ENCODE results near the gene PDLIM7.
A peak's percentile ranks its signal among the peaks of the same experiment; 100 is the strongest.

Gene PDLIM7

DNA sequence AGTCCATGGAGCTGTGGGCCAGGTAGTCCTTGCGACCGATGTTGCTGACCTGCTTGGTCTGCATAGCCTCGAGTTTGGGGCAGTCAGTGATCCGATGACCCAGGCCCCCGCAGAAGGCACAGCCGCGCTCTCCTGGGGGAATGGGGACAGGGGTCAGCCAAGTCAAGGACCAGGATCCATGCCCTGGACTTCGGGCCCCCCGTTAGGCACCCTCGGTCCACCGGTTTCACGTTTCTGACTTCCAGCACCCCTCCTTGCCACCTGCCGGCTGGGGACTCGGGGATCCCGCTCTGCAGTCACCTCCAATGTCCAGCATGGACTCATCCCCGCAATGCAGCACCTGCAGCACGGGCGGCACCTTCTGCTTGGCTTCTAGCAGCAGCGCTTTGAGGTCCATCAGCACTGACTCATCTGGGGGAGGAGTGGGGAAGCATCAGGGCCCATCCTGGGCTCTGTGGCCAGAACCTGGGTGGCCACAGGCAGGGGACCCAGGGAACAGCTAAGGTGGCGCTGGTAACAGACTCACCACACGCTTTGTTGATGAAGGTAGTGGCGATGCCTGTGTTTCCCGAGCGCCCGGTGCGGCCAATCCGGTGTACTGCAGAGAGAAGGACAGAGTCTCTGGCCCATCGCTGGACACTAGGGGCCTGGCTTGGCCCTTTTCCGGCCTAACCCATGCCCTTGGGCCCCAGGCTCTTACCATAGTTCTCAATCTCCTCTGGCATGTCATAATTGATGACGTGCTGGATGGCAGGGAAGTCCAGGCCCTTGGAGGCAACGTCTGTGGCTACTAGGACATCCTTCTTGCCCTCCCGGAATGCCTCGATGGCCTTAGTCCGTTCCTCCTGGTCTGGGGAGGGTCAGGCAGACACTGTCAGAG is 14.6 kb upstream of the PDLIM7 start:
- H3K36me3 ChIP-seq (ENCODE audit: control insufficient read depth, insufficient read depth, low read length, severe bottlenecking) = peaks cover 58% of the 10 kb centered on the region
- no peaks in the 10 kb centered on the region for H3K9me3 ChIP-seq (ENCODE audit: control insufficient read depth, low read length)
- peaks cover 18% of the 10 kb centered on the region for H3K4me1 ChIP-seq (ENCODE audit: control insufficient read depth, insufficient read depth, low read length)
- no peak for DNase-seq (ENCODE audit: low read depth)
- no peak overlapping the region for H3K4me3 ChIP-seq (ENCODE audit: low read length)
- no peak overlapping the region for H3K9ac ChIP-seq (ENCODE audit: low read length)
- H3K27me3 ChIP-seq (replicated peaks; ENCODE audit: control insufficient read depth, insufficient read depth, low read length) = no peaks in the 10 kb centered on the region

DNA sequence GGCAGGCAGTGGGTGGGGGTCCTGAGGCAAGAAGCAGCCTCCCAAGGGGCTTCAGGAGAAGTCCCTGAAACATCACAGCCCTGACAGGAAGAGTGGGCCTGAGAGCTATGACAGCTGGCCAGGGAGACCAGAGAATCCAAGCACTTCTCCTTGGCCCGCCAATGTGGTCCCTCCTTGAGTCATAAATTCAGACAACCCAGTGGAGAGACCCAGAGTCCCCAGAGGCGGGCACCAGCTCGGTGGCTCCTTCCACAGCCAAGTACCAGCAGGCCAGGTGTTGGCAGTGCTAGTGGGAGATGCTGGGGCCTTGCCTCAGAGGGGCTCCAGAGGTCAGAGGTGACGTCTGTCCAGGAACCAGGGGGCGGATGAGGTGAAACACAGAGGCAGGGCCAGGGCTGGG is 13.8 kb upstream of the PDLIM7 start:
- no peak overlapping the region for H3K4me3 ChIP-seq (ENCODE audit: low read length)
- no peak for DNase-seq (ENCODE audit: low read depth)
- peaks cover 17% of the 10 kb centered on the region for H3K4me1 ChIP-seq (ENCODE audit: control insufficient read depth, insufficient read depth, low read length)
- H3K9ac ChIP-seq (ENCODE audit: low read length) = no peak overlapping the region
- peaks cover 58% of the 10 kb centered on the region for H3K36me3 ChIP-seq (ENCODE audit: control insufficient read depth, insufficient read depth, low read length, severe bottlenecking)
- H3K9me3 ChIP-seq (ENCODE audit: control insufficient read depth, low read length) = no peaks in the 10 kb centered on the region
- H3K27me3 ChIP-seq (replicated peaks; ENCODE audit: control insufficient read depth, insufficient read depth, low read length) = no peaks in the 10 kb centered on the region

DNA sequence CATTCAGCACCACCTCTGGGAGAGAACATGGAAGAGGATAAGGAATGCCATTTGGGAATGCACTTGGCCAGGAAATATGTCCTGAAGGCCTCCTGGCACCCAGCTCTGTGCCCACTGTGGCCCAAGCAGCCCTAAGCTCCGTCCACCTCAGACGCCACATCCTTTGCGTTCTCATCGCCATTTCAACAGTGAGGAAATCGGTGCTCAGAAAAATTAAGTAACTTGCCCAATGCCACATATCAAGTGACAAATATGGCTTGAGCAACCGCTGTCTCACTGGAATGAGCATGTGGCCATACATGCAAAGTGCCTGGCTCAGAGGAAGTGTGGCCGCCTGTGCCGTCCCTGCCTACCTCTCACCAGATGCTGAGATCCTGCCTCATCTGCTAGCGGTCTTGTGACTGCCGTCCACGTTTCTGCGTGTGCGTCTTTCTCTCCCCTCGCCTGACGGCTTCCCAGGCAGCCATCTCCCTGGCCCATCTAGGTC is 13.2 kb upstream of the PDLIM7 start:
- Histone ChIP-seq H3K4me1 (ENCODE audit: control insufficient read depth, insufficient read depth, low read length) (peaks cover 12% of the 10 kb centered on the region), H3K36me3 (ENCODE audit: control insufficient read depth, insufficient read depth, low read length, severe bottlenecking) (peaks cover 55% of the 10 kb centered on the region), H3K9me3 (ENCODE audit: control insufficient read depth, low read length) (no peaks in the 10 kb centered on the region), H3K27me3 (replicated peaks; ENCODE audit: control insufficient read depth, insufficient read depth, low read length) (no peaks in the 10 kb centered on the region), H3K9ac (ENCODE audit: low read length) (no peak overlapping the region), H3K4me3 (ENCODE audit: low read length) (no peak overlapping the region)
- no peak for DNase-seq (ENCODE audit: low read depth)

- DNase-seq (ENCODE audit: low read depth) = no peak
- Histone ChIP-seq H3K4me3 (ENCODE audit: low read length) (no peak overlapping the region), H3K4me1 (ENCODE audit: control insufficient read depth, insufficient read depth, low read length) (peaks cover 6% of the 10 kb centered on the region), H3K9me3 (ENCODE audit: control insufficient read depth, low read length) (no peaks in the 10 kb centered on the region), H3K36me3 (ENCODE audit: control insufficient read depth, insufficient read depth, low read length, severe bottlenecking) (peaks cover 50% of the 10 kb centered on the region), H3K9ac (ENCODE audit: low read length) (no peak overlapping the region), H3K27me3 (replicated peaks; ENCODE audit: control insufficient read depth, insufficient read depth, low read length) (no peaks in the 10 kb centered on the region)
Observed at GRCh38 chr5:177509991-177510566, 12.7 kb upstream of the PDLIM7 start.

DNA sequence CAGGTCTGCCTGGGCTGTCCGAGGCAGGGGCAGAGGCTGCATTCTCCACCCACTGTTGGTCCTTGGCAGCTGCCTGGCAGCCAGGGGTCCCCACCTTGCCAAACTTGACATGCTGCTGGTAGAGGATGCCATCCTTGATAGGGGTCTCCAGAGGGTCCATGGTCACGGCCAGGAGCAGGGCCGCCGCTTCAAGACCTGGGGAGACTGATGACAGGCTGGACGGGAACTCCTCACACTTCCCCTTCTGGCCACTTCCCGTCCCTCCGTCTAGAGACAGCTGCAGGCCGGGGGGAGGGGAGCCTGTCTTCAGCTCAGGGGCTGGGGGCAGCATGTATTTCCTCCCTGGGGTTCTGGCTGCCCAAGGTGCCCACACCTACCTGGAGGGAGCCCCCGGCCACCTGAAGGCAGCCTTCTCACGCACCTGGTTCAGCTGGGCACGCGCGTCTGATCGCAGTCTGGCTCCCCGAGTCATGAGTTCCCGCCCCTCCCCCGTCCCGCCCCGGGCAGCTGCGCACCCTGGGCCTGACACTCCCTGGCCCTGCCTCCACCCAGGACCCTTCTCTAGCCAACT is 12.1 kb upstream of the PDLIM7 start, which contains the start of gene DOK3:
Gene DOK3 (minus strand): TSS at position 446 of the 571 bp plus-strand sequence. CDS start 286 bp downstream, at position 160.
- Histone ChIP-seq H3K4me3 (ENCODE audit: low read length) (no peak within 1 kb of the TSS), H3K9ac (ENCODE audit: low read length) (no peak within 1 kb of the TSS), H3K27me3 (replicated peaks; ENCODE audit: control insufficient read depth, insufficient read depth, low read length) (no peaks in the 10 kb centered on the region), H3K9me3 (ENCODE audit: control insufficient read depth, low read length) (no peaks in the 10 kb centered on the region), H3K36me3 (ENCODE audit: control insufficient read depth, insufficient read depth, low read length, severe bottlenecking) (peaks cover 44% of the 10 kb centered on the region), H3K4me1 (ENCODE audit: control insufficient read depth, insufficient read depth, low read length) (peaks cover 3% of the 10 kb centered on the region)
- no peak for DNase-seq (ENCODE audit: low read depth)

DNA sequence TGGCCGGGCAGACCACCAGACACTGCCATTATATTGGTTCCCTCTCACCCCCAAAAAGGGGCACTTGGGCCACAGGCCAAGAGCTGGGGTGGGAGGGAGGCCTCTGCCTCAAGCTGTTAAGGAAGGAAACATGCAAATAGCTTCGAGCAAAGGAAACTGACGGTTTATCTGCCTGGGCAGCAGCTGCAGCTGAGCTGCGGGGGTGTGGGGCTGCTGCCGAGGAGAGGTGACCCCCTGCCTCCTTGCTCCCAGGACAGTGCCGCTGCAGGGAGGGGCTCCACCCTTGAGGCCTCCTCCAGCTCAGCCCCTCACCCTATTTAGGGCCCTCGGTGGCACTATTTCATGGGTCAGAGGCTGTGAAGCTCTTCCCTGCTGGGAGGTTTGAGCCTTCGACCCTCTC is 11.4 kb upstream of the PDLIM7 start:
- no peak for DNase-seq (ENCODE audit: low read depth)
- no peak overlapping the region for H3K9ac ChIP-seq (ENCODE audit: low read length)

GRCh38 chr5:177508221-177508611 is 10.8 kb upstream of the PDLIM7 start:
- H3K4me1 ChIP-seq (ENCODE audit: control insufficient read depth, insufficient read depth, low read length) = peaks cover 3% of the 10 kb centered on the region
- H3K9ac ChIP-seq (ENCODE audit: low read length) = no peak overlapping the region
- H3K9me3 ChIP-seq (ENCODE audit: control insufficient read depth, low read length) = no peaks in the 10 kb centered on the region
- peaks cover 34% of the 10 kb centered on the region for H3K36me3 ChIP-seq (ENCODE audit: control insufficient read depth, insufficient read depth, low read length, severe bottlenecking)
- H3K4me3 ChIP-seq (ENCODE audit: low read length) = no peak overlapping the region
- no peaks in the 10 kb centered on the region for H3K27me3 ChIP-seq (replicated peaks; ENCODE audit: control insufficient read depth, insufficient read depth, low read length)
- DNase-seq (ENCODE audit: low read depth) = no peak

More for the DNA sequence above, 11.4 kb upstream of the PDLIM7 start:
- peaks cover 3% of the 10 kb centered on the region for H3K4me1 ChIP-seq (ENCODE audit: control insufficient read depth, insufficient read depth, low read length)
- H3K4me3 ChIP-seq (ENCODE audit: low read length) = no peak overlapping the region
- no peaks in the 10 kb centered on the region for H3K27me3 ChIP-seq (replicated peaks; ENCODE audit: control insufficient read depth, insufficient read depth, low read length)
- H3K36me3 ChIP-seq (ENCODE audit: control insufficient read depth, insufficient read depth, low read length, severe bottlenecking) = peaks cover 37% of the 10 kb centered on the region
- H3K9me3 ChIP-seq (ENCODE audit: control insufficient read depth, low read length) = no peaks in the 10 kb centered on the region

GRCh38 chr5:177507596-177508220 is 10.3 kb upstream of the PDLIM7 start:
- Histone ChIP-seq H3K9me3 (ENCODE audit: control insufficient read depth, low read length) (no peaks in the 10 kb centered on the region), H3K4me1 (ENCODE audit: control insufficient read depth, insufficient read depth, low read length) (peaks cover 3% of the 10 kb centered on the region), H3K27me3 (replicated peaks; ENCODE audit: control insufficient read depth, insufficient read depth, low read length) (no peaks in the 10 kb centered on the region), H3K4me3 (ENCODE audit: low read length) (no peak overlapping the region), H3K9ac (ENCODE audit: low read length) (no peak overlapping the region), H3K36me3 (ENCODE audit: control insufficient read depth, insufficient read depth, low read length, severe bottlenecking) (peaks cover 29% of the 10 kb centered on the region)
- DNase-seq (ENCODE audit: low read depth) = no peak

GRCh38 chr5:177507165-177507564 is 9.8 kb upstream of the PDLIM7 start:
- Histone ChIP-seq H3K9ac (ENCODE audit: low read length) (no peak overlapping the region), H3K27me3 (replicated peaks; ENCODE audit: control insufficient read depth, insufficient read depth, low read length) (no peaks in the 10 kb centered on the region), H3K4me3 (ENCODE audit: low read length) (no peak overlapping the region), H3K4me1 (ENCODE audit: control insufficient read depth, insufficient read depth, low read length) (peaks cover 3% of the 10 kb centered on the region), H3K9me3 (ENCODE audit: control insufficient read depth, low read length) (no peaks in the 10 kb centered on the region), H3K36me3 (ENCODE audit: control insufficient read depth, insufficient read depth, low read length, severe bottlenecking) (peaks cover 23% of the 10 kb centered on the region)
- peak; percentile 26 for DNase-seq (ENCODE audit: low read depth)

- Histone ChIP-seq H3K27me3 (replicated peaks; ENCODE audit: control insufficient read depth, insufficient read depth, low read length) (no peaks in the 10 kb centered on the region), H3K9ac (ENCODE audit: low read length) (no peak overlapping the region), H3K4me1 (ENCODE audit: control insufficient read depth, insufficient read depth, low read length) (no peaks in the 10 kb centered on the region), H3K9me3 (ENCODE audit: control insufficient read depth, low read length) (no peaks in the 10 kb centered on the region), H3K4me3 (ENCODE audit: low read length) (no peak overlapping the region), H3K36me3 (ENCODE audit: control insufficient read depth, insufficient read depth, low read length, severe bottlenecking) (peaks cover 3% of the 10 kb centered on the region)
- no peak for DNase-seq (ENCODE audit: low read depth)
Observed at GRCh38 chr5:177505075-177505474, 7.7 kb upstream of the PDLIM7 start.

Data from adipocyte (in vitro differentiated cells).